Activated CD4-positive, alpha-beta T cell treated with anti-CD3 and anti-CD28 coated beads, Interleukin-2, amount 50 U/mL, for 24 hours (primary cell): ENCODE measurements around the gene GARIN5B.
"Not testable (repeated sequence)": the region's sequence is repeated elsewhere in the genome, so short reads cannot be mapped to it uniquely, and the experiment has no call there.

Experiments used
- DNase-seq, 2 donors: peaks; one replicate each; pipeline ENCODE4 v3.0.0-alpha.2; 2020; ENCODE audit warnings: low read depth in 1 of 2, low spot score in 1 of 2

Gene GARIN5B

GRCh38 chr19:55352040-55352439 lies 11.0 kb downstream of the GARIN5B start:
- no peak for DNase-seq

- no peak for DNase-seq
Observed at GRCh38 chr19:55350620-55351315, 12.3 kb downstream of the GARIN5B start.

- no peak for DNase-seq
Observed at GRCh38 chr19:55348317-55349034, 14.6 kb downstream of the GARIN5B start.

GRCh38 chr19:55347442-55348009 lies 15.5 kb downstream of the GARIN5B start:
- DNase-seq, result no peak

- DNase-seq, result no peak
Observed at GRCh38 chr19:55346725-55347441, 16.2 kb downstream of the GARIN5B start.

GRCh38 chr19:55345818-55346724 lies 17.0 kb downstream of the GARIN5B start:
- DNase-seq, result no peak

GRCh38 chr19:55345101-55345817 lies 17.8 kb downstream of the GARIN5B start:
- DNase-seq, result no peak

- DNase-seq, result no peak
Observed at GRCh38 chr19:55344444-55344843, 18.6 kb downstream of the GARIN5B start.

- no peak for DNase-seq
Observed at GRCh38 chr19:55341595-55342531, 21.2 kb downstream of the GARIN5B start.

GRCh38 chr19:55341171-55341588 lies 21.9 kb downstream of the GARIN5B start:
- DNase-seq, result peak in 1 of 2 donors; percentile 53

- DNase-seq, result no peak
Observed at GRCh38 chr19:55340784-55341147, 22.3 kb downstream of the GARIN5B start.

GRCh38 chr19:55339889-55340783 lies 22.9 kb downstream of the GARIN5B start:
- DNase-seq, result no peak

- peak; percentile 100 for DNase-seq
Observed at GRCh38 chr19:55339105-55339888, 23.8 kb downstream of the GARIN5B start, which contains the start of gene KMT5C. Gene KMT5C, plus strand, starts transcription at chr19:55339876. Its CDS starts 2,061 bp downstream, at chr19:55341937.

- no peak for DNase-seq
Observed at GRCh38 chr19:55336101-55336500, 27.0 kb downstream of the GARIN5B start.

- no peak for DNase-seq
Observed at GRCh38 chr19:55333870-55334269, 29.2 kb downstream of the GARIN5B start.

- not testable (repeated sequence) for DNase-seq
Observed at GRCh38 chr19:55329791-55330190, 33.3 kb downstream of the GARIN5B start.

GRCh38 chr19:55328774-55329318 lies 34.2 kb downstream of the GARIN5B start:
- not testable (repeated sequence) for DNase-seq
